ENCODE measurements around the gene TBC1D22A.

Gene TBC1D22A

GRCh38 chr22:46962406-46962805, 200.0 kb downstream of the TBC1D22A start:
- DNase-seq: no peak

DNA sequence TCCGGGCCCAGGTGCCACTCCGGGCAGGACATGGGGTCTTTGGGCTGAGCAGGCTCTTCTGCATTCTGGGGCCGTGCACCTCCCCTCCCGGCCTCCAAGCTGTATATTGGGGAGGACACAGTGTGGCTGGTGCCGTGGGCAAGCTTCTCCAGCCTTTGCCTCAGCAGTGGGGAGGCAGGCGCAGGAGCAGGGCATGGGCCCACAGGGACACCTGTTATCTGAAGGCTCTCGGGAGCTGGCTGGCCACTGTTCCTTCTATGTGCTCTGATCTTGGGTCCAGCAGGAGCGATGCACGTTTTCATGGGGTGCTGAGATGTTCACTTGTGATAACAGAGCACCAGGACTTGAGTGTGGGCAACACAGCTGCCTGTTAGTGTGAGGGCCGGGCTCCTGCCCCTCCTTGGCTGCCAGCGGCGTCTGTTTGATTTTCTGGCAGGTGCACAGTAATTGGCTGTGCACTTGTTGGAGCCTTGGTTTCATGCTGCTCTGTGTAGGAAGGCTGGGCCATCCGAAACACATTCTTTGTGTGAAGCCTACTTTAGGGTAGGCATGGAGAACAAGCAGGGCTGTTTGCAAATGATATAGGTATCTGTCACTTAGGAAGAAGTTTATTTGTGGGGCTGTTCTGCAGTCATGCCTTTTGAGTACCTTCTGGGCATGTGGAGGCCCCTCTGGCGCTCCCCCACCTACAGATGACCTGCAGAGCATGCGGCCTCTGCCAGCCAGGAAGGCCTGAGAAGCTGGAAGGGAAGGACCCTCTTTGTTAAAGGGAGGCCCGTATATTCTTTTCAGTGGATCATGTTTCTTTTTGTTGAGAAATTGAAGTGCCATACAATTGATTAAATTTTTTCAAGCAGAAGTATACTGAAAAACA, 201.5 kb downstream of the TBC1D22A start:
- DNase-seq: no peak

GRCh38 chr22:46964773-46965550, 202.5 kb downstream of the TBC1D22A start:
- DNase-seq: no peak

GRCh38 chr22:46965555-46966494, 203.4 kb downstream of the TBC1D22A start:
- DNase-seq: no peak

DNA sequence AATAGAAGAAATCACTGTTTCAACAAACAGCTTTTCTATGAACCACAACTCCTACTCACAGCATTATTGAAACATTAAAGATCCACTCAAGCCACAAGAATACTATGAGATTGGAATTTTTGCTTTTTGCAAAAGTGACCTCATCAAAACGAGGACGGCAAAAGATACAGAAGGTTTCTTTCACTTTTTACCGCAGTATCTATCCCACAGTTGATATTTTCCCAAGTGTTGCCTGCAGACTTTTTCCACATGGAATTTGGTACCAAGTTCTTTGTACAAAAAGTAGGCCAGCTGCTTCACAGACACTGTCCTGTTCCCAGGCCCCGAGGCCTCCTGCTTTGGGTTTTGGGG, 204.0 kb downstream of the TBC1D22A start:
- DNase-seq: no peak

- no peak for DNase-seq
Measured at GRCh38 chr22:46966846-46967245, 204.4 kb downstream of the TBC1D22A start.

DNA sequence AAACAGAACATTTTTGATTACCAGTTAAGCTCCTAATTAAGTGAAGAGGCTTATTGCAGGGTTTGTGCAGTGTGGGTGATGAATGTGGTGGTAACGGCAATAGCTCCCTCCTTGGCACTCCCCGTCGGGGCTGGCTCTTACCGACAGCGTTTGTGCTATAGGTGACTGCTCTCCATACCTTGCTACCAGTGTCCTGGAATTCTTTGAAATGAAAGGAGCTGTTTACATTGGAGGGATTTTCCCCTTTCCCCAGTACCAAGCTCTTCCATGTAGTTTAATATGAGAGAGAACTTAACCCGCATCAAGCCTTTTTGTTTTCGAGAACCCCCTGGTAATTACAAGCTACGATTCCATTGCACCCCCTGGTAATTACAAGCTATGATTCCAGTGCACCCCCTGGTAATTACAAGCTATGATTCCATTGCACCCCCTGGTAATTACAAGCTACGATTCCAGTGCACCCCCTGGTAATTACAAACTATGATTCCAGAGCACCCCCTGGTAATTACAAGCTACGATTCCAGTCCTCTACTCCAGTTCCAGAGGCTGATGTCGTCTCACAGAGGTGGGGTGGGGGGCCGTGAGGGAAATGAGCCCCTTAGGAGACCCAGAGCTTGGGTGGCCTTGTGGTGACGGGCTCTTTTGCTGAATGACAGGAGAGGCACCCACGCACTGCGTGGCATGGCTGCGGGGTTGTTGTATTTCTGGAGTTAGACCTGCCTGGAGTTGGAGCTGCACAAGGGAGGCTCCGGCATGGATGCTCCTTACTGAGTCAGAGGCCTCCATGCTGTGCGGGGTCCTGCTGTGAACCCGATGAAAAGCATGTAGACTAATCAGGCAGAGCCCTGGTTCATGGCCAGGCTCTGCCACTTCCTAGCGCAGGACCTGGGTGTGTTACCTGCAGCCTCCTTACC, 205.3 kb downstream of the TBC1D22A start:
- DNase-seq: no peak

DNA sequence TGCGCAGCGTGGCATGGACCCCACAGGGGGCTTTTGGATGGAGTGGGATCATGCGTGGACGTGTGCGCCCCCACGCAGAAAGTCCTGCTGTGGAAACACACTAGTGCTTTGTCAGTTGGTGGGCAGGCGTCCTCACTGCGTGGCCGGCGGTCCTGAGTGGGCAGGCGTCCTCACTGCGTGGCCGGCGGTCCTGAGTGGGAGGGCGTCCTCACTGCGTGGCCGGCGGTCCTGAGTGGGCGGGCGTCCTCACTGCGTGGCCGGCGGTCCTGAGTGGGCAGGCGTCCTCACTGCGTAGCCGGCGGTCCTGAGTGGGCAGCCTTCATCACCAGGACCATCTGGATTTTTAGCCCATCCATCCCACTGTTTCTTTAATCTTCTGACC, 205.9 kb downstream of the TBC1D22A start:
- no peak for DNase-seq

GRCh38 chr22:46968848-46969247, 206.4 kb downstream of the TBC1D22A start:
- DNase-seq: no peak

DNA sequence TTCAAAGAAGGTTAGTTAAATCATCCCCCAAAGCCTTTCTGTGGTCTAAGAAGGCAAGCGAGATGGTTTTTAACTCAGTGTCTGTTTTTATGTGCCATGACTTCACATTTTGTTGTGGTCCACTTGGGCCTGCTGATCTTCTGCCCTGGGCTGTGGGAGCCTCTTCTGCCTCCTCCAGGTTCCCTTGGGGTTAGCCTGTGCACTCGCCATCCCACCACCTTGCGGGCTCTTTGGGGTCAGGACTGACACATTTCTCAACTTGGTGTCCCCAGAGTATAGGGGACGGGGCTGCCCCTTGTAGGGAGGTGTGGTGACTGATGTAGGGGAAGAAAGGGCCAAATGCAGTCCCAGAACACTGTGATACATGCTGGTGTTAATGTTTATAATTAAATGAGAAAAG, 207.0 kb downstream of the TBC1D22A start:
- DNase-seq: no peak

DNA sequence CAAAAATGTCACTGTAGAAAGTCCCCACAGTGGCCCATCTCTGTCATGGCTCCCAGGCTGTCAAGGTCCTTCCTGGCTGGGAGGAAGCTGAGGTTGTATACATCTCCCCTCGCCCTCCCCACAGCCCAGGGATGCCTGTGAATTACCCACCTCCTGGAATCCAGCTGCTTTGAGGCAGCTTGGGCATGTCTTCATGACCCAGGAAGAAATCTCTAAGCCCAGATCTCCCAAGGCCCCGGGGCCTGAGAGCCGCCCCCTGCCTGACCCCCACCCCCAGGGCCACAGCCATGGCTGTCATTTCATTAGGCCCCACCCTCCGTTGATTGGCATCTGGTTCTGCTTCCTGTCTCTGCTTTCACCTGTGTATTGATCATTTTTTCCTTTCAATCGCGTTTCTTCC, 207.5 kb downstream of the TBC1D22A start:
- DNase-seq: no peak

DNA sequence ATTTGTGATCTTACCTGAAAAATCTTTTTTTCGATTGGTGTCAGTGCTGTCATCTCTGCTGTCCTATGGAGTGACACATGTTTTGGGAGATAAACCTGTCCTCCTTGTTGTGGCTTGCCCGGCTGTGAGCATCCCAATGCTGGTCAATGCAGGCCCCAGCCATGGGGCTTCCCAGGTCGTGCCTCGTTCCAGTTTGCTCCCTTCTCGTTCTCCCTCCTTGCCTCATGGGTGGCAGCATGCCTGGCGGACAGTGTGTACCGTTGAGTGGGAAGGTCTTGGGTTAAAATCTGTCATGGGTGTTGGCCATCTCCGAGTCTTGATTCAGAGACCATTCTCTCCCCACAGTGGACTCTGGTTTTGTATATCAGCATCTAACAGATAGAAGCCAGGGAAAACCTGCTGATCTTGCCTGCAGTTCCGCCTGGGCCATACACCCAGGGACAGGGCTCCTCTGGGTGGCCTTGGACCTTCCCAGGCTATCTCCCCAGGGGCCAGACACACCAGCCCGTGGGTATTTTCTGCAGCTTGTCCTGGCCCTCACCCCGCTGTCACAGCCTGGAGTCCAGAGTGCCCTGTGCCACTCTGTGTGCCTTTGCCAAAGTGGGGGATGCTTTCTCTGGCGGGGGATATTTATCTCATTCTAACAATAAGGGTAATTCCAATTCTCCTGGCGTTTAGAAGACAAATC, 208.1 kb downstream of the TBC1D22A start:
- no peak for DNase-seq

DNA sequence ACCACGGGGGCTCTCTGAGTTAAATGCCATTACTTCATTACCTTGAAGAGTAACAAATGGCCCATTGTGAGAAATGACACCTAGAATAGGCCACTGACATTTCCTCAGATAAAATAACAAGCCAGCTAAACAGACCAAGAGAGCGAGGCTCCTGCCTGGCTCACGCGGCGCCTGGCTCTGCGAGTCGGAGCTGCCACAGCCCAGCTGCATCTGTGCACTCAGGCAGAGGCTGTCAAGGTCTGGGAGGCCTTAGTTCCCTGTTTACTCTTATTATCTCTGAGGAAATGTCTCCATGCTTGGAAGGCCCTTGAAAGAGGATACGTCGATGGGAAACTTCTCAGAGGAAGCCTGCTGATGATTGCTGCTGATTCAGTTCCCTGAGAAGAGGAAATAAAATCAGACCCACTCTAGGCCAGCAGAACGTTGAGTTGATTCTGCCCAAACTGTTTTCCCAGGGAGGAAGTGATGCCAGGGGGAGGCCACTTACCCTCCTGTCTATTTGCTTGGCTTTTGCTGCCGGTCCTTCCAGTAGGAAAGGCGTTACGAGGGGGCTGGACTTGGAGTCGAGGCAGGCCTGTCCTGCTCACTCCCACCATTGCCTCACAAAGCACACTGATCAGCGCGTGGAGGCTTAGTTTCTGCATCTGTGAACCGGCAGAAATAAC, 208.8 kb downstream of the TBC1D22A start:
- DNase-seq: peak; percentile 25

- DNase-seq: no peak
Measured at GRCh38 chr22:46971764-46972125, 209.3 kb downstream of the TBC1D22A start.

- DNase-seq: no peak
Measured at GRCh38 chr22:46972256-46972655, 209.8 kb downstream of the TBC1D22A start.

DNA sequence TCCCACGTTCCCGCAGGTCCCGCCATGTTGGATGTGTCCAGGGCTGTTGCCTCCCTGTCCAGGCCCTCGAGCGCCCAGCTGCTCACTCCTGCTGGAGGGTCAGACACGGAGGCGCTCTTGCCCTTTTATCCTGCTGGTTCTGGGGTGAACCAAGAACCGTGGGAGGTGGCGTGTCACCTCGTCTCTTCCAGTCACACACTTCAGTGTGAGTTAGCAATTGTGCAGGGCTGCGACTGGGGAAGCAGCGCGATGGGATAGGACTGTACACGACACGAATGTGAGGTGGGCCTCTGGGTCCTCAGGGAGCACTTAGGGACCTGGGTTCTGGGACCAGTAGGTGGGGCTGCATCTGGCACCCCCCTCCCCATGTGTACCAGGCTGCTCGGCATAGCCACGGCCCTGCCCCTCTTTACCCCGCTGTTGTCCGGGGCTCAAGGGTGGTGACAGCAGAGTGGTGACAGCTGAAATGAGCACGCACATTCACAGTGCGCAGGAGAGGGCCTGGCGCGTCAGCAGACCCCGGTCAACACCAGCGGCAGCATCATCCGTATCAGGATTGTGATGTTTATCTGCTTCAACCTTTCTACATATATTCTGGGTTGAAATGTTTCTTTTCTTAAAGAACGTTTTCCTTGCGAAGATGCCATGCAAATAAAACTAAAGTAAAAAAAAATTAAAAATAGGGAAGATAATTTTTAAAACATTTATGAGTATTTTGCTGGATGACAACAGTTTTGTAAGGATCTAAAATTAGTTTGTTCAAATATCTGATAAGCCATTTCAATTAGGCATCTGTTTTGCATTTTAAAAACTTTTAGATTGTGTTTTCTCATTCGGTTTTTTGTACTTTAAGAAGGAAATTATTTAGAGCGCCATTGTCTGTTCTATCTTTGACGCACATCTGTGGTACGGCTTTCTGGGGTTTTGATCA, 210.7 kb downstream of the TBC1D22A start:
- no peak for DNase-seq

GRCh38 chr22:46974077-46974476, 211.6 kb downstream of the TBC1D22A start:
- DNase-seq: no peak

DNA sequence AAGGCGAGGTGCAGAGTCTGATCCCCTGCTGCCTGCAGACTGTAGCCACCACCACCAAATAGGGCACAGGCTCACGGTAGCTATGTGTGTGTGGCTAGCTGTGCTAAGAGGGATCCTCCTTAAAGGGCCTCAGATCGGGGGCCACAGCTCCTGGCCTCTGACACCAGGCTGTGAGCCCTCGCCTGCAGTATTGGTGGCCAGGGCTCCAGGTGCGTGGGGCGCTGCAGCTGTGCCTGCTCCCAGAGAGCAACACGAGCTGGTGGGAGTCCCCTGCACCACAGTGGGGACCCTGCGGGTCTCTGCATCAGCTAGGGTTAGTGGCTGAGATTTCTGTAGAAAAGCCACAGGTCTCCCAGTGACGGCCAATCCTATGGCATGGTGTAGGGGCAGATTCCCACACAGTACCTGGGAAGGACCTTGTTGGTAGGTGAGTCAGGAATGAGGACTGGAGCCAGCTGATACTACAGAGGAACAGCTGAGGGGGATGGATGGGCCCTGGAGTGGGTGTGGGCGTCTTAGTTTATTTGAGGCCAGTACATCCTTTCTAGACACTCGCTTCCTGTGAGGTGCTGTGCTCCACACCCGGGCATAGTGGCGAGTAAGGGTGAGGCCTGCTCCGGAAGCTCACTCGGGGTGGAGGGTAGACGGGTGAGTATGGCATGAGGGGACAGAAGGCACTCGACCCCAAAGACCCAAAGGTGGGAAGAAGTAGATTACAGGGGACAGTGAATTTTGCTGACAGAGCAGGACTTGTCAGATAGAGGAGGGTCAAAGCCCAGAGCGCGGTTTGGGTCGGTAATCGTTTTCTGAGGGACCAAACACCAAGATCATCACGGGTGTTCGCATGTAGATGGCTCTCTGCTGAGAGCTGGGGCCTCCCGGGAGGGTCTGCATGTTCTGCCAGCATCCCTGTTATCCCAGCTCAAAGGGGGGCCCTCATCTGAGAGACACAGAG, 212.5 kb downstream of the TBC1D22A start:
- DNase-seq: no peak

GRCh38 chr22:46976143-46976542, 213.7 kb downstream of the TBC1D22A start:
- DNase-seq: no peak
